Osteoblast (primary cell): Measurements from ENCODE around the gene JAK1. TPM values are rescaled to one million over a fixed set of nuclear protein-coding genes. Genes with fewer than 3 reads are reported as not detected.

Experiments
- DNase-seq: peaks from one replicate; pipeline ENCODE4 v3.0.0; 2011; ENCODE audit warnings: low spot score, mixed read lengths; ENCODE audit not compliant: insufficient read length; ENCODE audit errors: missing footprints
- H2AFZ ChIP-seq: 2 replicates; pipeline ENCODE4 v1.6.0; 2011; ENCODE audit warnings: mild to moderate bottlenecking, low read length
- H3K27ac ChIP-seq: 2 replicates; pipeline ENCODE4 v1.5.1; 2011; ENCODE audit warnings: mild to moderate bottlenecking, low read depth, low read length, moderate library complexity
- H3K27me3 ChIP-seq: 2 replicates; pipeline ENCODE4 v1.6.0; 2012; ENCODE audit warnings: mild to moderate bottlenecking, control low read depth, inconsistent platforms, low read length, moderate library complexity; ENCODE audit not compliant: insufficient read depth
- H3K36me3 ChIP-seq: 2 replicates; pipeline ENCODE4 v1.5.1; 2011; ENCODE audit warnings: mild to moderate bottlenecking, low read length, control low read depth, moderate library complexity; ENCODE audit not compliant: insufficient read depth
- H3K4me1 ChIP-seq: 2 replicates; pipeline ENCODE4 v1.5.1; 2011; ENCODE audit warnings: mild to moderate bottlenecking, low read length, control low read depth, moderate library complexity; ENCODE audit not compliant: insufficient read depth
- H3K4me2 ChIP-seq: 2 replicates; pipeline ENCODE4 v1.6.0; 2011; ENCODE audit warnings: mild to moderate bottlenecking, low read length; ENCODE audit not compliant: insufficient read depth
- H3K4me3 ChIP-seq: fragments of 200-600 bp; sonication (generic); 3 replicates; pipeline ENCODE4 v1.5.1; 2012; ENCODE audit warnings: mild to moderate bottlenecking, low read length, inconsistent platforms; ENCODE audit not compliant: insufficient read depth
- H3K79me2 ChIP-seq: 2 replicates; pipeline ENCODE4 v1.6.0; 2012; ENCODE audit warnings: mild to moderate bottlenecking, low read length, control low read depth, inconsistent platforms; ENCODE audit not compliant: insufficient read depth
- H3K9me3 ChIP-seq: 2 replicates; pipeline ENCODE4 v1.5.1; 2011; ENCODE audit warnings: low read depth, low read length, control low read depth
- H4K20me1 ChIP-seq: 2 replicates; pipeline ENCODE4 v1.6.0; 2012; ENCODE audit warnings: mild to moderate bottlenecking, low read length, control low read depth; ENCODE audit not compliant: insufficient read depth
- CTCF ChIP-seq: IDR thresholded peaks from 2 replicates; pipeline ENCODE4 v1.5.1; 2011; ENCODE audit warnings: mild to moderate bottlenecking, low read depth, low read length, moderate library complexity; ENCODE audit errors: extremely low read depth
- small RNA-seq: library from RNA; depleted of rRNA; stranded (forward); fragments of <200 nt; gene quantifications from one replicate; pipeline ENCODE3, GENCODE V24; 2012
- total RNA-seq: library from RNA; depleted of rRNA; stranded (reverse); fragments of >200 nt; gene quantifications from 2 replicates; pipeline ENCODE4 v1.2.3, GENCODE V29; 2012

JAK1 gene
- total RNA-seq, 1 donor = 197 TPM

GRCh38 chr1:64798872-64799271 lies 167.5 kb downstream of the JAK1 start:
- Histone ChIP-seq H3K4me2 (no peak overlapping the region), H3K79me2 (no peaks in the 10 kb centered on the region), H2AFZ (no peak overlapping the region), H3K27me3 (no peaks in the 10 kb centered on the region), H4K20me1 (no peaks in the 10 kb centered on the region), H3K36me3 (no peaks in the 10 kb centered on the region), H3K4me3 (no peak overlapping the region), H3K9me3 (no peaks in the 10 kb centered on the region), H3K27ac (no peak overlapping the region), H3K4me1 (no peaks in the 10 kb centered on the region)
- no peak for TF ChIP-seq CTCF
- DNase-seq = no peak

- TF ChIP-seq CTCF = no peak
- no peaks in the 10 kb centered on the region for H3K36me3 ChIP-seq
- DNase-seq = peak; percentile 1
- H3K4me1 ChIP-seq = no peaks in the 10 kb centered on the region
- H2AFZ ChIP-seq = no peak overlapping the region
- H4K20me1 ChIP-seq = no peaks in the 10 kb centered on the region
- no peak overlapping the region for H3K27ac ChIP-seq
- H3K4me2 ChIP-seq = no peak overlapping the region
- no peaks in the 10 kb centered on the region for H3K79me2 ChIP-seq
- H3K9me3 ChIP-seq = no peaks in the 10 kb centered on the region
- H3K27me3 ChIP-seq = no peaks in the 10 kb centered on the region
- H3K4me3 ChIP-seq = no peak overlapping the region
Observed at GRCh38 chr1:64790832-64791487, 175.4 kb downstream of the JAK1 start.

Small RNA genes within 50 kb of the gene (small RNA-seq; reads per million reads assigned to genes)
- not detected for gene AL606517.2

Other genes with a start within 250 kb of the JAK1 start
- 16.5 and 17.4 TPM in 2 replicates for gene RAVER2, start 221.5 kb downstream of the JAK1 start, total RNA-seq
- 18.3 and 37.6 TPM in 2 replicates for gene AK4, start 181.7 kb upstream of the JAK1 start, total RNA-seq